GM12878 (cell line): ENCODE results near the gene TNIP2. TPM values are rescaled to one million over a fixed set of nuclear protein-coding genes. Genes with fewer than 3 reads are reported as not detected.

ENCODE experiments used
- ATF3 ChIP-seq: IDR thresholded peaks from 2 replicates; pipeline ENCODE4 v1.6.1; 2011; ENCODE audit warnings: low read depth, mild to moderate bottlenecking, low read length, moderate library complexity, borderline replicate concordance; ENCODE audit errors: extremely low read depth
- BACH1 ChIP-seq: fragments of 450-650 bp; IDR thresholded peaks from 2 replicates; pipeline ENCODE4 v1.6.1; 2017; ENCODE audit warnings: mild to moderate bottlenecking, borderline replicate concordance
- CBX3 ChIP-seq: fragments of 200-600 bp; sonication (generic); IDR thresholded peaks from 2 replicates; pipeline ENCODE4 v1.6.1; 2016; ENCODE audit warnings: low read depth, borderline replicate concordance
- CBX5 ChIP-seq: sonication (generic); IDR thresholded peaks from 2 replicates; pipeline ENCODE4 v1.6.1; 2016; ENCODE audit warnings: low read depth, moderate library complexity, mild to moderate bottlenecking, inconsistent platforms
- CEBPZ ChIP-seq: fragments of 150-350 bp; IDR thresholded peaks from 2 replicates; pipeline ENCODE4 v1.6.1; 2016; ENCODE audit warnings: low read depth, low read length
- CHD2 ChIP-seq: IDR thresholded peaks from 2 replicates; pipeline ENCODE4 v1.6.1; 2011; ENCODE audit warnings: low read depth, low read length, improper control_type of control experiment, borderline replicate concordance
- MEF2B ChIP-seq: fragments of 450-650 bp; IDR thresholded peaks from 2 replicates; pipeline ENCODE4 v1.6.1; 2018; ENCODE audit warnings: mild to moderate bottlenecking, moderate library complexity; ENCODE audit not compliant: partially characterized antibody, poor library complexity, severe bottlenecking
- NFIC ChIP-seq: IDR thresholded peaks from 2 replicates; pipeline ENCODE4 v1.6.1; 2012; ENCODE audit warnings: low read depth, mild to moderate bottlenecking, inconsistent platforms, low read length, moderate library complexity
- NFYB ChIP-seq: IDR thresholded peaks from 2 replicates; pipeline ENCODE4 v1.6.1; 2011; ENCODE audit warnings: low read depth, mild to moderate bottlenecking, low read length, improper control_type of control experiment, moderate library complexity; ENCODE audit not compliant: insufficient read depth
- NR2C2 ChIP-seq: IDR thresholded peaks from 2 replicates; pipeline ENCODE4 v1.6.1; 2011; ENCODE audit warnings: borderline replicate concordance, low read depth; ENCODE audit not compliant: control insufficient read depth, insufficient read length
- RAD21 ChIP-seq: IDR thresholded peaks from 2 replicates; pipeline ENCODE4 v1.6.1; 2011; ENCODE audit warnings: mild to moderate bottlenecking, low read depth, low read length, moderate library complexity; ENCODE audit not compliant: insufficient read depth
- RELA ChIP-seq: fragments of 450-650 bp; IDR thresholded peaks from 2 replicates; pipeline ENCODE4 v1.8.0; 2014; ENCODE audit warnings: borderline replicate concordance; ENCODE audit not compliant: partially characterized antibody
- SREBF2 ChIP-seq: IDR thresholded peaks from 2 replicates; pipeline ENCODE4 v1.6.1; 2012; ENCODE audit warnings: mild to moderate bottlenecking, low read length
- WRNIP1 ChIP-seq: IDR thresholded peaks from 2 replicates; pipeline ENCODE4 v1.6.1; 2011; ENCODE audit warnings: low read depth, low read length, improper control_type of control experiment, borderline replicate concordance
- YBX1 ChIP-seq: fragments of 450-650 bp; IDR thresholded peaks from 2 replicates; pipeline ENCODE4 v1.6.1; 2016; ENCODE audit warnings: antibody characterized with exemption
- ZBTB33 ChIP-seq: fragments of 450-650 bp; IDR thresholded peaks from 2 replicates; pipeline ENCODE4 v1.6.1; 2017; ENCODE audit warnings: mild to moderate bottlenecking
- polyA plus RNA-seq, 11 experiments: library from polyadenylated mRNA; depleted of rRNA in 4 of 11; unstranded in 6 of 11; stranded (reverse) in 5 of 11; fragments of >200 nt; fragmentation: Nextera tagmentation in 4 of 11; fragmentation: Illumina TruSeq in 1 of 11; extraction: Ambion mirVana in 4 of 11; extraction: Trizol in 1 of 11; gene quantifications; 1 replicate in 1 of 11; 2 replicates in 10 of 11; pipeline versions ENCODE4 v1.2.1 to v1.2.3, GENCODE V29; 2011 to 2016; ENCODE audit warnings: inconsistent platforms in 2 of 11, missing spikeins in 2 of 11, low read depth in 1 of 11
- total RNA-seq, 4 experiments: library from RNA; depleted of rRNA in 3 of 4; stranded (reverse); fragments of >200 nt in 3 of 4; fragmentation: Illumina TruSeq in 1 of 4; extraction: Trizol in 1 of 4; gene quantifications; 2 replicates each; pipeline versions ENCODE4 v1.2.1 to v1.2.3, GENCODE V29; 2013 to 2021
- TF ChIP-seq, protein P1 (sequence below): fragments of 450-650 bp; IDR thresholded peaks from 2 replicates; pipeline ENCODE4 v1.6.1; 2018; ENCODE audit warnings: mild to moderate bottlenecking, low read depth, moderate library complexity; ENCODE audit not compliant: partially characterized antibody
- TF ChIP-seq, protein P2 (sequence below): fragments of 450-650 bp; formaldehyde crosslinking; IDR thresholded peaks from 2 replicates; pipeline ENCODE4 v1.4.0; 2022; ENCODE audit warnings: mild to moderate bottlenecking, moderate library complexity

The TNIP2 gene
- total and polyA plus RNA-seq, 10 of the 15 experiments (the other 5 are each of a cell fraction or from before 2014, with no cell fraction given): 1.4 to 64.9 (median 45.5) TPM

DNA sequence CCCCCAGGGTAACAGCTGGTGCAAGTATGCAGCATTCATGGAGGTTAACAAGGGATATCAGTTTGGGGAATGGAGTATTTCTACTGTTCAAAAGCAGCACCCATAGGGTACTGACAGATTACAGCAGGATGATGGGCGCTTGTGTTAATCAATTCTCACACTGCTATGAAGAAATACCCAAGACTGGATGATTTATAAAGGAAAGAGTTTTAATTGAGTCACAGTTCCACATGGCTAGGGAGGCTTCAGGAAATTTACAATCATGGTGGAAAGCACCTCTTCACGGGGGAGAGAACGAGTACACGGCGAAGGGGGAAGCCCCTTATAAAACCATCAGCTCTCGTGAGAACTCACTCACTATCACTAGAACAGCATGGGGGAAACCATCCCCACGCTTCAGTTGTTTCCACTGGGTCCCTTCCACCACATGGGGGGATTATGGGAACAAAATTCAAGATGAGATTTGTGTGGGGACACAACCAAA, 64.1 kb downstream of the TNIP2 start (continued):
- TF ChIP-seq ATF3 (no peak), NFYB (no peak), BACH1 (no peak), NFIC (peak; percentile 43; the same call in 1 of the 2 replicates), SREBF2 (no peak), RAD21 (no peak), CHD2 (peak; percentile 43; the same call in 1 of the 2 replicates), RELA (no peak), WRNIP1 (no peak), CEBPZ (no peak), CBX5 (no peak), NR2C2 (no peak), YBX1 (no peak), MEF2B (peak; percentile 41), CBX3 (no peak), ZBTB33 (no peak)
- TF ChIP-seq, protein P1, sequence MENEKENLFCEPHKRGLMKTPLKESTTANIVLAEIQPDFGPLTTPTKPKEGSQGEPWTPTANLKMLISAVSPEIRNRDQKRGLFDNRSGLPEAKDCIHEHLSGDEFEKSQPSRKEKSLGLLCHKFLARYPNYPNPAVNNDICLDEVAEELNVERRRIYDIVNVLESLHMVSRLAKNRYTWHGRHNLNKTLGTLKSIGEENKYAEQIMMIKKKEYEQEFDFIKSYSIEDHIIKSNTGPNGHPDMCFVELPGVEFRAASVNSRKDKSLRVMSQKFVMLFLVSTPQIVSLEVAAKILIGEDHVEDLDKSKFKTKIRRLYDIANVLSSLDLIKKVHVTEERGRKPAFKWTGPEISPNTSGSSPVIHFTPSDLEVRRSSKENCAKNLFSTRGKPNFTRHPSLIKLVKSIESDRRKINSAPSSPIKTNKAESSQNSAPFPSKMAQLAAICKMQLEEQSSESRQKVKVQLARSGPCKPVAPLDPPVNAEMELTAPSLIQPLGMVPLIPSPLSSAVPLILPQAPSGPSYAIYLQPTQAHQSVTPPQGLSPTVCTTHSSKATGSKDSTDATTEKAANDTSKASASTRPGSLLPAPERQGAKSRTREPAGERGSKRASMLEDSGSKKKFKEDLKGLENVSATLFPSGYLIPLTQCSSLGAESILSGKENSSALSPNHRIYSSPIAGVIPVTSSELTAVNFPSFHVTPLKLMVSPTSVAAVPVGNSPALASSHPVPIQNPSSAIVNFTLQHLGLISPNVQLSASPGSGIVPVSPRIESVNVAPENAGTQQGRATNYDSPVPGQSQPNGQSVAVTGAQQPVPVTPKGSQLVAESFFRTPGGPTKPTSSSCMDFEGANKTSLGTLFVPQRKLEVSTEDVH: no peak
- TF ChIP-seq, protein P2, sequence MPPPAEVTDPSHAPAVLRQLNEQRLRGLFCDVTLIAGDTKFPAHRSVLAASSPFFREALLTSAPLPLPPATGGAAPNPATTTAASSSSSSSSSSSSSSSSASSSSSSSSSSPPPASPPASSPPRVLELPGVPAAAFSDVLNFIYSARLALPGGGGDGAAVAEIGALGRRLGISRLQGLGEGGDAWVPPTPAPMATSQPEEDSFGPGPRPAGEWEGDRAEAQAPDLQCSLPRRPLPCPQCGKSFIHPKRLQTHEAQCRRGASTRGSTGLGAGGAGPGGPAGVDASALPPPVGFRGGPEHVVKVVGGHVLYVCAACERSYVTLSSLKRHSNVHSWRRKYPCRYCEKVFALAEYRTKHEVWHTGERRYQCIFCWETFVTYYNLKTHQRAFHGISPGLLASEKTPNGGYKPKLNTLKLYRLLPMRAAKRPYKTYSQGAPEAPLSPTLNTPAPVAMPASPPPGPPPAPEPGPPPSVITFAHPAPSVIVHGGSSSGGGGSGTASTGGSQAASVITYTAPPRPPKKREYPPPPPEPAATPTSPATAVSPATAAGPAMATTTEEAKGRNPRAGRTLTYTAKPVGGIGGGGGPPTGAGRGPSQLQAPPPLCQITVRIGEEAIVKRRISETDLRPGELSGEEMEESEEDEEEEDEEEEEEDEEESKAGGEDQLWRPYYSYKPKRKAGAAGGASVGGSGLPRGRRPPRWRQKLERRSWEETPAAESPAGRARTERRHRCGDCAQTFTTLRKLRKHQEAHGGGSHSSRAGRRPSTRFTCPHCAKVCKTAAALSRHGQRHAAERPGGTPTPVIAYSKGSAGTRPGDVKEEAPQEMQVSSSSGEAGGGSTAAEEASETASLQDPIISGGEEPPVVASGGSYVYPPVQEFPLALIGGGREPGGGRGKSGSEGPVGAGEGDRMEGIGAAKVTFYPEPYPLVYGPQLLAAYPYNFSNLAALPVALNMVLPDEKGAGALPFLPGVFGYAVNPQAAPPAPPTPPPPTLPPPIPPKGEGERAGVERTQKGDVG: no peak
